ENCODE results near the gene CACNB2. TPM values are rescaled to one million over a fixed set of nuclear protein-coding genes. Genes with fewer than 3 reads are reported as not detected.

The CACNB2 gene
- polyA plus RNA-seq, 1 of the 3 experiments (the other 2 are of a cell fraction), result 0.74 TPM

DNA sequence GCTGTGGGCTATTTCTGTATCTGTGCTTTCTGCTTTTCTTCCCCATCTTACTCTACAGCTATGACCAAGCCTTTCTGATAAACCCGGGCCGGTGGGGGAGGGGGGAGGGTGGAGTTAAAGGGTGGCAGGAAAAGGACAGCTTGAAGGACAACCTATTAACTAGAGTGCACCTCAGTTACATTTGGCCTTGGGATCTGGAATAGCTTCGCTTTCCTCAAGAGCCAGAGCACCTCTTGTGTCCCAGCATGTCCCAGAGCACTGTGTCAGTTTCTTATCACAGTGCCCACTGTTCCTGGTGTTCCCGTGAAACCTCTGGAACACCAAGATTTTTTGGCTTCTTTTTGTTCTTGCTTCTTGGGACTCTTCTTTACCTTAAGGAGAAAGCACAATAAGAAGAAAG is 350.5 kb downstream of the CACNB2 start:
- no peaks in the 10 kb centered on the region for H3K9me3 ChIP-seq
- H3F3A ChIP-seq (replicated peaks; ENCODE audit: insufficient read depth), result no peaks in the 10 kb centered on the region
- H3K4me2 ChIP-seq, result no peak overlapping the region
- H3K27me3 ChIP-seq (ENCODE audit: insufficient read depth), result no peaks in the 10 kb centered on the region
- 81% methylated on average over 4 of the region's 4 CpGs for WGBS (ENCODE audit: low lambda C conversion rate)
- peaks cover 0 to 3% of the 10 kb centered on the region in 2 experiments; a peak in 1 of 4 replicates for H3K4me1 ChIP-seq (ENCODE audit: control insufficient read depth in 1 of 2, insufficient read depth in 2 of 2, low read depth in 1 of 2, low read length in 1 of 2)
- no peaks in the 10 kb centered on the region for H4K20me1 ChIP-seq (ENCODE audit: insufficient read depth)
- ChIA-PET POLR2A (no interaction called here), CTCF (no interaction called here)
- no peak overlapping the region for H3K27ac ChIP-seq (ENCODE audit: low read depth in 2 of 2, low read length in 1 of 2)
- no peak overlapping the region for H3K4me3 ChIP-seq (ENCODE audit: low read depth in 2 of 2, low read length in 1 of 2)
- no peak for DNase-seq
- no peak for TF ChIP-seq TEAD4 (IDR thresholded peaks at IDR 0.05; ENCODE audit: borderline replicate concordance, insufficient read depth)
- TF ChIP-seq FOXJ3 (CRISPR knock-in tag; IDR thresholded peaks at IDR 0.05), result no peak
- no peak for TF ChIP-seq NRF1 (IDR thresholded peaks at IDR 0.05; ENCODE audit: low read depth, low read length)
- no peak for TF ChIP-seq EP300 (IDR thresholded peaks at IDR 0.05; ENCODE audit: borderline replicate concordance in 1 of 2, low read depth in 1 of 2, low read length in 1 of 2)
- no peak for TF ChIP-seq IRF3 (IDR thresholded peaks at IDR 0.05; ENCODE audit: low read depth, low read length)
- TF ChIP-seq MEF2A (IDR thresholded peaks at IDR 0.05; ENCODE audit: borderline replicate concordance, low read depth), result no peak
- no peak for TF ChIP-seq RXRA (IDR thresholded peaks at IDR 0.05; ENCODE audit: borderline replicate concordance, low read depth)
- TF ChIP-seq RCOR1 (IDR thresholded peaks at IDR 0.05; ENCODE audit: low read length), result no peak
- no peak for TF ChIP-seq ELF1 (IDR thresholded peaks at IDR 0.05)
- TF ChIP-seq REST (IDR thresholded peaks at IDR 0.05; ENCODE audit: low read depth, low read length), result no peak
- TF ChIP-seq GABPA (IDR thresholded peaks at IDR 0.05; ENCODE audit: low read depth), result no peak
- no peak for TF ChIP-seq FOXM1 (IDR thresholded peaks at IDR 0.05; ENCODE audit: low read depth)
- TF ChIP-seq EZH2phosphoT487 (IDR thresholded peaks at IDR 0.05; ENCODE audit: borderline replicate concordance, low read depth), result no peak
- no peak for TF ChIP-seq POLR2AphosphoS5 (IDR thresholded peaks at IDR 0.05; ENCODE audit: low read depth, low read length)
- no peak overlapping the region for H2AFZ ChIP-seq (ENCODE audit: low read depth)
- H3K36me3 ChIP-seq (replicated peaks in 1 of 2; ENCODE audit: control insufficient read depth in 1 of 2, insufficient read depth in 2 of 2, low read length in 1 of 2), result no peaks in the 10 kb centered on the region
- H3K79me2 ChIP-seq (ENCODE audit: insufficient read depth), result no peaks in the 10 kb centered on the region
- no peaks in the 10 kb centered on the region for H3K9me2 ChIP-seq
- no peak overlapping the region for H3K9ac ChIP-seq
